ENCODE measurements around the gene CPD. TPM values are rescaled to one million over a fixed set of nuclear protein-coding genes. Genes with fewer than 3 reads are reported as not detected.

The CPD gene
- total and polyA plus RNA-seq, 9 of the 15 experiments (the other 6 are each of a cell fraction or from before 2014, with no cell fraction given): 4.5 to 24.4 (median 20.4) TPM

- TF ChIP-seq ZBTB49 (CRISPR knock-in tag; IDR thresholded peaks at IDR 0.05; ENCODE audit: borderline replicate concordance): no peak
- TF ChIP-seq POLR2H (tag; IDR thresholded peaks at IDR 0.05; ENCODE audit: low read depth): peak; percentile 28; the same call in 1 of the 2 replicates
- peak; percentile 80; the same call in 1 of the 2 replicates for TF ChIP-seq GABPB1 (CRISPR knock-in tag; IDR thresholded peaks at IDR 0.05)
- no peak for TF ChIP-seq CREB5 (CRISPR knock-in tag; IDR thresholded peaks at IDR 0.05)
- no peak for TF ChIP-seq SFPQ (IDR thresholded peaks at IDR 0.05; ENCODE audit: low read depth, low read length)
- no peak for TF ChIP-seq SIX5 (IDR thresholded peaks at IDR 0.05; ENCODE audit: borderline replicate concordance in 1 of 2, insufficient read depth in 1 of 2, low read depth in 1 of 2, low read length in 2 of 2)
- no peak for TF ChIP-seq HNRNPUL1 (IDR thresholded peaks at IDR 0.05; ENCODE audit: low read length)
- TF ChIP-seq ZBTB2 (IDR thresholded peaks at IDR 0.05): no peak
- no peak for TF ChIP-seq GATA2 (CRISPR knock-in tag; IDR thresholded peaks at IDR 0.05)
- TF ChIP-seq NELFE (IDR thresholded peaks at IDR 0.05; ENCODE audit: insufficient read depth, insufficient read length): no peak
- TF ChIP-seq FOXA1 (IDR thresholded peaks at IDR 0.05; ENCODE audit: borderline replicate concordance): no peak
- TF ChIP-seq LCOR (CRISPR knock-in tag; IDR thresholded peaks at IDR 0.05): no peak
- TF ChIP-seq CGGBP1 (CRISPR knock-in tag; IDR thresholded peaks at IDR 0.05): no peak
- TF ChIP-seq DACH1 (IDR thresholded peaks at IDR 0.05; ENCODE audit: partially characterized antibody): no peak
- no peak for TF ChIP-seq CBFA2T2 (conservative IDR thresholded peaks at IDR 0.05)
- TF ChIP-seq HLTF (IDR thresholded peaks at IDR 0.05): no peak
- no peak for TF ChIP-seq NCOA4 (IDR thresholded peaks at IDR 0.05; ENCODE audit: partially characterized antibody)
- TF ChIP-seq HMBOX1 (IDR thresholded peaks at IDR 0.05): no peak
- no peak for TF ChIP-seq MLLT1 (IDR thresholded peaks at IDR 0.05)
These were observed at the start of gene CPD (continued) for GRCh38 chr17:30378825-30379302.
